Upper lobe of right lung (tissue), 1 donor: ENCODE measurements around the gene KCNQ1OT1. TPM values are rescaled to one million over a fixed set of nuclear protein-coding genes. Genes with fewer than 3 reads are reported as not detected.

Experiments
- ATAC-seq: fragments of 200-7000 bp; cut with Tn5 transposase; one replicate; pipeline ENCODE4 v1.9.1; 2020; ENCODE audit warnings: mild to moderate bottlenecking, moderate library complexity
- DNase-seq: peaks from one replicate; pipeline ENCODE4 v3.0.0-alpha.2; 2020
- H3K27ac ChIP-seq: fragments of 200-600 bp; one replicate; pipeline ENCODE4 v1.8.0; 2022
- H3K27me3 ChIP-seq: fragments of 200-600 bp; one replicate; pipeline ENCODE4 v1.8.0; 2022; ENCODE audit warnings: mild to moderate bottlenecking
- H3K36me3 ChIP-seq: fragments of 200-600 bp; one replicate; pipeline ENCODE4 v1.8.0; 2022
- H3K4me1 ChIP-seq: fragments of 200-600 bp; one replicate; pipeline ENCODE4 v1.8.0; 2022
- H3K4me3 ChIP-seq: fragments of 200-600 bp; one replicate; pipeline ENCODE4 v1.8.0; 2022; ENCODE audit warnings: mild to moderate bottlenecking
- H3K9me3 ChIP-seq: fragments of 200-600 bp; one replicate; pipeline ENCODE4 v1.8.0; 2022
- CTCF ChIP-seq: fragments of 200-600 bp; IDR thresholded peaks from one replicate; pipeline ENCODE4 v1.8.0; 2022; ENCODE audit warnings: antibody characterized with exemption
- intact Hi-C: fragments of 100-400 bp; cut with DNase I; formaldehyde crosslinking; loops from one replicate; pipeline ENCODE4 v1.11.0; 2022
- total RNA-seq: library from RNA; stranded (reverse); fragmentation: NEBNext Ultra II Directional; extraction: Animal tissue kit (Norgen Biotek cat#: 25700); gene quantifications from one replicate; pipeline ENCODE4 v1.2.1, GENCODE V29; 2021
- donor health status: DM: no; HTN: yes; CAD: no; lungs with severe emphysema.

KCNQ1OT1 gene
- total RNA-seq, 1 donor from 2014 or later = 2.0 TPM

- Histone ChIP-seq H3K9me3 (no peaks in the 10 kb centered on the region), H3K4me3 (no peak overlapping the region), H3K4me1 (no peaks in the 10 kb centered on the region), H3K27me3 (no peaks in the 10 kb centered on the region), H3K36me3 (no peaks in the 10 kb centered on the region), H3K27ac (no peak overlapping the region)
- no peak for TF ChIP-seq CTCF
- peak; percentile 60 for DNase-seq
- no peak for ATAC-seq
- intact Hi-C loops = no loop called here
Observed at GRCh38 chr11:2581151-2581930, 118.5 kb downstream of the KCNQ1OT1 start.

DNA sequence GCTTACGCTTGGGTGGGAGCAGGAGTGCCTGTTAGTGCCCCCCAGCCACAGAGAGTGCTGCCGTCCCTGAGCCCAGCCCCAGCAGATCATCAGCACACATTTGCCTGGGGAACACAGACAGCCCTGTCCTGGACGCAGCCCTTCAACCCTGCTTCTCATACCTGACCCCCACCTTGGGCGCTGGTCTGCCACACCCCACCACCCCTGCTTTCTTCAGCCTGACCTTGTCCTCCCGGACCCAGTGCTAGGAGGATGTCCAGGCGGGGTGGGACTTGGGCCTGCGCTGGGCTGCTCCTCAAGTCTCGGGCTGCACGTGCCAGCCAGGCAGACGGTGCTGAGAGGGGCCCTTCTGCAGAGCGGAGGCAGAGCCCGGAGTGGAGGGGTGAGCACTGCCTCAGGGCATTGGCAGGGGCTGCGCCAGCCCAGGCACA is 119.2 kb downstream of the KCNQ1OT1 start:
- ATAC-seq = no peak
- intact Hi-C loops = no loop called here
- Histone ChIP-seq H3K9me3 (no peaks in the 10 kb centered on the region), H3K4me3 (no peak overlapping the region), H3K27ac (no peak overlapping the region), H3K36me3 (no peaks in the 10 kb centered on the region), H3K27me3 (no peaks in the 10 kb centered on the region), H3K4me1 (no peaks in the 10 kb centered on the region)
- DNase-seq = peak; percentile 53
- no peak for TF ChIP-seq CTCF

GRCh38 chr11:2580061-2580421 is 119.8 kb downstream of the KCNQ1OT1 start:
- H3K9me3 ChIP-seq = no peaks in the 10 kb centered on the region
- H3K27me3 ChIP-seq = no peaks in the 10 kb centered on the region
- intact Hi-C loops = no loop called here
- H3K4me1 ChIP-seq = no peaks in the 10 kb centered on the region
- H3K4me3 ChIP-seq = no peak overlapping the region
- DNase-seq (peak; percentile 16), ATAC-seq (no peak)
- no peaks in the 10 kb centered on the region for H3K36me3 ChIP-seq
- no peak for TF ChIP-seq CTCF
- H3K27ac ChIP-seq = no peak overlapping the region

GRCh38 chr11:2579315-2580060 is 120.3 kb downstream of the KCNQ1OT1 start:
- Histone ChIP-seq H3K27me3 (no peaks in the 10 kb centered on the region), H3K4me3 (no peak overlapping the region), H3K36me3 (no peaks in the 10 kb centered on the region), H3K27ac (no peak overlapping the region), H3K9me3 (no peaks in the 10 kb centered on the region), H3K4me1 (no peaks in the 10 kb centered on the region)
- DNase-seq = peak; percentile 57
- ATAC-seq = no peak
- intact Hi-C loops = no loop called here
- TF ChIP-seq CTCF = no peak

DNA sequence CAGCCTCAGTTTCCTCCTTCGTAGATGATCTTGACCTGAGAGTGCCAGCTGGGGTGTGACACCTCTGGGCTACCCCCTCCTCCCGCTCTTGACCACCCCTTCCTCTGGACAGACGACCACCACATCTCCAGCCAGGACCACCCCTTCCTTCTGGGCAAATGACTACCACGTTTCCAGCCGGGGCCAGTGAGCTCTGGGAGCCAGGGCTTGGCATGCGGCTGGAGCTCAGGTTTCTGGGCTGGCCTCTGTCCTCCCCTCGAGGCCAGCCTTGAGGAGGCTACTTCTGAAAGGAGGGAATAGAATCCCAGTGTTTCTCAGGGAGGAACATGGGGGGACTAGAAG is 120.9 kb downstream of the KCNQ1OT1 start:
- no peak overlapping the region for H3K27ac ChIP-seq
- DNase-seq = no peak
- H3K4me1 ChIP-seq = no peaks in the 10 kb centered on the region
- no peak overlapping the region for H3K4me3 ChIP-seq
- no peaks in the 10 kb centered on the region for H3K9me3 ChIP-seq
- intact Hi-C loops = no loop called here
- ATAC-seq = no peak
- TF ChIP-seq CTCF = no peak
- no peaks in the 10 kb centered on the region for H3K36me3 ChIP-seq
- H3K27me3 ChIP-seq = no peaks in the 10 kb centered on the region
